HepG2 (cell line): ENCODE measurements around the gene ALG5. TPM values are rescaled to one million over a fixed set of nuclear protein-coding genes. Genes with fewer than 3 reads are reported as not detected.

ENCODE experiments used
- ATAC-seq: fragments of 200-7000 bp; cut with Tn5 transposase; 3 replicates; pipeline ENCODE4 v1.9.1; 2020; ENCODE audit warnings: mild to moderate bottlenecking, moderate library complexity
- BruUV-seq: library from RNA; stranded (reverse); fragments of 400-500 nt; replicated peaks from 2 replicates; lab custom pipeline; 2021; lab: Mats Ljungman, UMichigan
- CTCF ChIA-PET: fragments of 300-600 bp; formaldehyde crosslinking; extraction: SDS; loops from one replicate; lab custom pipeline; 2021; ENCODE audit warnings: low total read pairs, inconsistent platforms, low intra/inter-chr PET ratio; lab: Yijun Ruan, JAX
- POLR2A ChIA-PET: fragments of 350-600 bp; sonication (Branson Sonifier 250); formaldehyde crosslinking; loops from one replicate; lab custom pipeline; 2020; ENCODE audit warnings: antibody characterized with exemption, inconsistent platforms; lab: Yijun Ruan, JAX
- DNase-seq: peaks from one replicate; pipeline ENCODE4 v3.0.0-alpha.2; 2015; ENCODE audit warnings: low spot score
- FAIRE-seq: peaks from 3 replicates; lab custom pipeline; 2011; peaks lifted over from hg19 to GRCh38; lab: Jason Lieb, UNC
- H2AFZ ChIP-seq: one replicate; pipeline ENCODE4 v1.6.1; 2011; ENCODE audit warnings: low read length, inconsistent platforms
- H3K27ac ChIP-seq: fragments of 300-600 bp; 3 replicates; pipeline ENCODE4 v1.8.0; 2011; ENCODE audit warnings: mixed run types, mild to moderate bottlenecking, mixed read lengths, low read length, inconsistent platforms; ENCODE audit not compliant: insufficient read depth; ENCODE audit errors: extremely low read length
- H3K27me3 ChIP-seq, 2 experiments: fragments of 200-600 bp in 1 of 2; 2 replicates in 1 of 2; 3 replicates in 1 of 2; pipeline versions ENCODE4 v1.6.0 to v1.8.0; 2011; ENCODE audit warnings: low read length in 2 of 2, mild to moderate bottlenecking in 2 of 2, moderate library complexity in 2 of 2, inconsistent platforms in 1 of 2; ENCODE audit not compliant: insufficient read depth in 2 of 2, control insufficient read depth in 1 of 2
- H3K36me3 ChIP-seq, 2 experiments: fragments of 200-600 bp in 1 of 2; replicated peaks in 1 of 2; 2 replicates in 1 of 2; 3 replicates in 1 of 2; pipeline versions ENCODE4 v1.5.1 to v1.8.0; 2011; ENCODE audit warnings: low read length in 2 of 2, inconsistent platforms in 1 of 2; ENCODE audit not compliant: insufficient read depth in 2 of 2, control insufficient read depth in 1 of 2
- H3K4me1 ChIP-seq: 2 replicates; pipeline ENCODE4 v1.5.1; 2012; ENCODE audit warnings: low read length, inconsistent platforms; ENCODE audit not compliant: insufficient read depth
- H3K4me2 ChIP-seq: 2 replicates; pipeline ENCODE4 v1.6.0; 2011; ENCODE audit warnings: low read depth, low read length, inconsistent platforms
- H3K4me3 ChIP-seq, 3 experiments: fragments of 200-600 bp in 1 of 3; sonication (generic), shearing (Covaris generic) in 1 of 3; replicated peaks in 1 of 3; 2 replicates each; pipeline ENCODE4 v1.5.1; 2011 to 2016; ENCODE audit warnings: low read length in 3 of 3, inconsistent platforms in 2 of 3, low read depth in 2 of 3, mild to moderate bottlenecking in 2 of 3, control low read depth in 1 of 3, mixed read lengths in 1 of 3; ENCODE audit not compliant: insufficient read depth in 1 of 3
- H3K79me2 ChIP-seq: one replicate; pipeline ENCODE4 v1.6.1; 2011; ENCODE audit warnings: low read length, inconsistent platforms; ENCODE audit not compliant: insufficient read depth
- H3K9ac ChIP-seq: 2 replicates; pipeline ENCODE4 v1.6.0; 2011; ENCODE audit warnings: mild to moderate bottlenecking, low read depth, low read length, inconsistent platforms; ENCODE audit not compliant: insufficient read depth
- H3K9me3 ChIP-seq: 2 replicates; pipeline ENCODE4 v1.5.1; 2012; ENCODE audit warnings: mild to moderate bottlenecking, low read length
- H4K20me1 ChIP-seq: 2 replicates; pipeline ENCODE4 v1.6.0; 2011; ENCODE audit warnings: inconsistent platforms, mild to moderate bottlenecking, low read length, moderate library complexity; ENCODE audit not compliant: insufficient read depth
- CTCF ChIP-seq: sonication (generic); formaldehyde crosslinking; IDR thresholded peaks from 2 replicates; pipeline ENCODE4 v1.5.0; 2020; ENCODE audit warnings: mild to moderate bottlenecking, missing genetic modification reagents, moderate library complexity
- NFIB ChIP-seq: sonication (generic); formaldehyde crosslinking; IDR thresholded peaks from 2 replicates; pipeline ENCODE4 v1.9.0; 2021; ENCODE audit warnings: missing genetic modification reagents, mild to moderate bottlenecking, borderline replicate concordance
- RAD21 ChIP-seq: fragments of 450-650 bp; formaldehyde crosslinking; IDR thresholded peaks from 2 replicates; pipeline ENCODE4 v1.5.0; 2020; ENCODE audit warnings: mild to moderate bottlenecking
- SMC3 ChIP-seq: IDR thresholded peaks from 2 replicates; pipeline ENCODE4 v1.6.1; 2011; ENCODE audit warnings: low read length, improper control_type of control experiment
- STAG1 ChIP-seq: sonication (generic); formaldehyde crosslinking; IDR thresholded peaks from 2 replicates; pipeline ENCODE4 v1.4.0; 2020; ENCODE audit warnings: missing genetic modification reagents
- ZNF232 ChIP-seq: sonication (generic); formaldehyde crosslinking; IDR thresholded peaks from 2 replicates; pipeline ENCODE4 v1.4.0; 2020; ENCODE audit warnings: missing genetic modification reagents, borderline replicate concordance
- WGBS: methylation state at CpG from one replicate; pipeline ENCODE4 v1.1.6; 2017; ENCODE audit warnings: low lambda C conversion rate; 5-methylcytosine and 5-hydroxymethylcytosine counted together
- in situ Hi-C: cut with HindIII; loops from 2 replicates; pipeline ENCODE4 v1.10.0; 2017; ENCODE audit warnings: low pct_unique_long_range_greater_than_20kb; ENCODE audit not compliant: extremely low pct_ligation_motif_present
- intact Hi-C: fragments of 100-400 bp; cut with micrococcal nuclease; formaldehyde crosslinking; loops from one replicate; pipeline ENCODE4 v1.10.0; 2022; ENCODE audit not compliant: unreplicated experiment
- polyA plus RNA-seq, 8 experiments: library from polyadenylated mRNA; depleted of rRNA in 3 of 8; stranded (reverse) in 7 of 8; unstranded in 1 of 8; fragments of >200 nt; fragmentation: Illumina TruSeq in 4 of 8; extraction: Trizol in 4 of 8; gene quantifications; 2 replicates each; pipeline versions ENCODE4 v1.2.1 to v1.2.3, GENCODE V29; 2011 to 2016; ENCODE audit warnings: low read depth in 4 of 8, missing spikeins in 1 of 8, mixed read lengths in 1 of 8; ENCODE audit not compliant: insufficient read depth in 1 of 8
- total RNA-seq, 5 experiments: library from RNA; depleted of rRNA; stranded (reverse); fragments of >200 nt; fragmentation: Illumina TruSeq; extraction: Trizol; gene quantifications; 2 replicates each; pipeline ENCODE4 v1.2.3, GENCODE V29; 2016; ENCODE audit warnings: low read depth in 1 of 5

ALG5 gene
- total and polyA plus RNA-seq, 2 of the 13 experiments (the other 11 are each of a cell fraction or from before 2014, with no cell fraction given): 27.8 to 51.1 TPM

- Histone ChIP-seq H3K9ac (no peak overlapping the region), H3K4me3 (no peak overlapping the region), H3K9me3 (no peaks in the 10 kb centered on the region), H3K79me2 (no peaks in the 10 kb centered on the region), H2AFZ (no peak overlapping the region), H3K4me2 (no peak overlapping the region), H3K36me3 (peaks cover 11 to 66% of the 10 kb centered on the region in 2 experiments), H4K20me1 (0 out of 2 replicates have a peak, but pooled peaks cover 3% of the 10 kb centered on the region), H3K4me1 (no peaks in the 10 kb centered on the region), H3K27me3 (no peaks in the 10 kb centered on the region), H3K27ac (peak overlapping the region; percentile 3)
- peak; percentile 45 for DNase-seq
- FAIRE-seq: peak; percentile 37
- intact Hi-C loops: loop anchor here (1.0 to 5.0 kb wide), 3 partner anchors 123 to 559 kb away; no protein-coding TSS in a partner anchor
- TF ChIP-seq RAD21 (peak; percentile 36; the same call in 1 of the 2 replicates), NFIB (CRISPR knock-in tag) (no peak), ZNF232 (CRISPR knock-in tag) (no peak), SMC3 (peak; percentile 26; the same call in 1 of the 2 replicates), STAG1 (CRISPR knock-in tag) (peak; percentile 80), CTCF (CRISPR knock-in tag) (peak; percentile 63)
- peak; percentile 56 for ATAC-seq
- no TSS peak for BruUV-seq
- ChIA-PET CTCF (interaction anchor here (1.2 to 4.8 kb wide), 2 partner anchors 123 to 130 kb away, joined by 3 to 39 read pairs; no protein-coding TSS in a partner anchor), POLR2A (interaction anchor here (1.4 kb wide), 1 partner anchor 123 kb away, joined by 3 read pairs; no protein-coding TSS in a partner anchor)
- WGBS: 52% methylated on average over 6 of the region's 6 CpGs
- in situ Hi-C loops: loop anchor here (5.0 kb wide), 1 partner anchor 124 kb away; no protein-coding TSS in a partner anchor
These were observed 17.9 kb downstream of the ALG5 start for GRCh38 chr13:36981156-36981743.
